HG03575 (cell line): ENCODE results near the gene AQR.
"Not testable (repeated sequence)": the region's sequence is repeated elsewhere in the genome, so short reads cannot be mapped to it uniquely, and the experiment has no call there.

Experiments used
- ATAC-seq: cut with Tn5 transposase; IDR thresholded peaks from one replicate; pipeline ENCODE4 v1.9.1; 2021; ENCODE audit not compliant: unreplicated experiment, insufficient number of reproducible peaks, low FRiP score; ENCODE audit errors: extremely low read depth

AQR gene

GRCh38 chr15:34837246-34838016 lies 132.1 kb downstream of the AQR start:
- ATAC-seq: no peak

GRCh38 chr15:34828145-34828911 lies 141.2 kb downstream of the AQR start:
- ATAC-seq: no peak

- no peak for ATAC-seq
These were observed 147.7 kb downstream of the AQR start for GRCh38 chr15:34821831-34822230.

DNA sequence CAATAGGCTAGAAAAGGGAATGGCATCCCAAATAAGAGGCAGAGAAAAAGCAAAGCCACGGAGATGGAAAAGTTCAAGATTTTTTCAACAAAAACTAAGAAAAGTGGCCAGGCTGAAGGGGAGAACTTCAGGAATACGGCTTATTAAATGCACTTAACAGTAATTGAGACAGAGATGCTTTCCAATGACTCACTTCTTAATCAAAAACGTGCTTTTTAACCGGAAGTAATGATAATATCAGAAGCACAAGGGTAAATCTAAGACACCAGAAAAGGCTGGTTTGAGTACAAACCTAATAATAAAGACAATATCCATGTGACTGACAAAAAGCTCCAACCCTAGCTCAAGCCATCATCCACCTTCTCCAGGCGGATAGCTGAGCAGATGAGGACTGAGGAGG lies 149.4 kb downstream of the AQR start:
- ATAC-seq: no peak

- ATAC-seq: no peak
These were observed 151.0 kb downstream of the AQR start for GRCh38 chr15:34818526-34818925.

- no peak for ATAC-seq
These were observed 153.7 kb downstream of the AQR start for GRCh38 chr15:34815836-34816235.

DNA sequence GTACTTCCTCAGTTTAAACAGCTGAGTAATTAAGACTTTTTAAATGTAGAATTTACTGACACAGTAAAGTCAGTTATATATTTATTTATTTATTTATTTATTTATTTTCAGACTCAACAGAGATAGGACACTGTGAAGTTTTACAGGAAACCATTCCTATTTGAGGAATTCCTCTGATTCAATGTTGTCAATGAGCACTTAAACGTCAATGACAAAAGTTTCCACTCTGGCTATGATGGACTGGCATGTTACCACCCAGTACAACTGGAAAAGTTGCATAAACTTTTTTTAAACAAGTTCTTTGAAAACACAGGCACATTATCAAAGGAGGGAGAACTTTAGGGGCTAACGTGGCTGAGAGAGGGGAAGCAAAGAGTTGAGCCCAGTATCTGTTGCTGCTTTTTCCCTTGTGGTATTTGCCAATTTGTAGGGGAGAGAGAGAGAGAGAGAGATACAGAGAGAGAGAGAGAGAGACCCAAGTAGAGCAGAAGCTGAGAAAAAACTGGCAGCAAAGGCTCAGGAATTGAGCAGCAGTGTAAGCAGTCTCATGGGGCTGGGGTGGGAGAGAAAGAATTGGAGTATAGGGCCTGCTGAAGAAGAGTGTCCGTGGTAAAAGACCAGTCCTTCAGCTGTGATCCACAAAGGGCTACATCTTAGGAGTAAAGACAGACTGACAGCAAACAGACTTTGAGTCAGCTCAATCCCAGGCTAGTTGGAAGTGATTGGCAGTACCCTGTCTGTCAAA lies 155.9 kb downstream of the AQR start:
- ATAC-seq: no peak

DNA sequence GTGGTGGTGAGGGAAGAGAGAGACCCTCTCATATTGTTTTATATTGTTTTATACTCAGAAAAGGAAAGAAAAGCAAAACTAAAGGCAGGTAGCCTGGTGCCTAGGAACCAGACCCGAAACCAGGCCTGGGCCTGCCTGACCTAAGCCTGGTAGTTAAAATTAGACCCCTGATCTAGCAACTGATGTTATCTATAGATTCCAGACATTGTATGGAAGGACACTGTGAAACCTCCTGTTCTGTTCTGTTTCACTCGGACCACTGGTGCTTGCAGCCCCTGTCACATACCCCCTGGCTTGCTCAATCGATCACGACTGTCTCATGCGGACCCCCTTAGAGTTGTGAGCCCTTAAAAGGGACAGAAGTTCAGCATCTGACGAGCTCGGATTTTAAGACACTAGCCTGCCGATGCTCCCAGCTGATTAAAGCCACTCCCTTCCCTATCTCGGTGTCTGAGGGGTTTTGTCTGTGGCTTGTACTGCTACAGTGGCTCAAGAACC lies 156.6 kb downstream of the AQR start:
- not testable (repeated sequence) for ATAC-seq

GRCh38 chr15:34812369-34812768 lies 157.2 kb downstream of the AQR start:
- ATAC-seq: no peak

- ATAC-seq: no peak
These were observed 159.0 kb downstream of the AQR start for GRCh38 chr15:34810443-34811129.

DNA sequence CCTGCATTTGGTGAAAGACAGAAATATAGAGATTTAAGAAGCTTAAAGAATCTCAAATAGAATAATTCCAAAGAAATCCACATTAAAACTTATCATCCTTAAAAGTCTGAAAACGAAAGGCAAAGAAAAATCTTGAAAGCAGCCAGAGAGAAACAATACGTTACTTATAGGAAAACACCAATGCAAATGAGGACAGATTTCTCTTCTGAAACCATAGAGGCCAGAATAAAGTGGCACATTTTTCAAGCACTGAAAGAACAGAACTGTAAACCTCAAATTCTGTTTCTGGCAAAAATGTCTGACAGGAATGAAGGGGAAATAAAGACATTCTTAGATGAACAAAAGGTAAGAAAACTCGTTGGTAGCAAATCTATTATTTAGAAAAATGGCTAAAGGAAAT lies 160.4 kb downstream of the AQR start:
- ATAC-seq: no peak

DNA sequence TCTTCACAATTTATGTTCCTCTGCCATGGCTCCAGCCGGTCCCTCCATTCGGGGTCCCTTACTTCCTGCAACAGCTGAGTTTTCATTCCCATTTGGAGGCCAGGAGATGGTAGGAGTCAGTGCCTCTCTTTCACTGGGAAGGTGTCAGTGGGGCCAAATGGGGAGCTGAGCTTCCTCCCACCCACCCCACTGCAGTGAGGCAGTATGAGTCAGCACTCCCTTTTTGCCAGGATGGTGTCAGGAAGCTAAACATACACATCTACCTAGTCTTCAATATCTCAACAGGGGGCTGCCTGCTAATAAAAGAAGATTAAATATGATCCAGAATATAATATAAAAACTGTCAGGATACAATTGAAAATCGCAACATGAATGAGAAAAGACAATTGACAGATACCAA lies 161.5 kb downstream of the AQR start:
- no peak for ATAC-seq

DNA sequence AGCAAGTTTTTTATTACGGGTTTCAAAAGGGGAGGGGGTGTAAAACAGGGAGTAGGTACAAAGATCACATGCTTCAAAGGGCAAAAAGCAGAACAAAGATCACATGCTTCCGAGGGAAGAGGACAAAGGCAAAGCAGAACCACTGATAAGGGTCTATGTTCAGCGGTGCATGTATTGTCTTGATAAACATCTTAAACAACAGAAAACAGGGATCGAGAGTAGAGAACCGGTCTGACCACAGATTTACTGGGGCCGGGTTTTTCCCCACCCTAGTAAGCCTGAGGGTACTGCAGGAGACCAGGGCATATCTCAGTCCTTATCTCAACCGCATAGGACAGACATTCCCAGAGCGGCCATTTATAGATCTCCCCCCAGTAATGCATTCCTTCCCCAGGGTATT lies 162.3 kb downstream of the AQR start:
- ATAC-seq: not testable (repeated sequence)

DNA sequence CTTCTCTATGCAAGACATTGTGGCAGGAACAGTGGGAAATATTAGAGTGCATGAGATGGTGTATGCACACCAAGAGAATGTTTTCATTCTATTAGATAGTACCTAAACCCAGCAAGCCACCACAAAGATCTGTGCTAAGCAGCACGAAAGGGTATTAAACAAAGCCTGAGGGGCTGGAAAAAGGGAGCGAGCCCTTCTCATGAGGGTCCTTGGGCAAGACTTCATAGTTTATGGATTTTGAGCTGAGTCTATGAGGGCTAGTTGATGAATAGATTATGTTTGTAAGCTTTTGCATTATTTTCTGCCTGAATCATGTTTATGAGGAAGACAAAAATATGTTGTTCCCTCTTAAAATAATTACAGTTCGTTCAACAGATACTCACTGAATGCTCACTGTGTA lies 164.8 kb downstream of the AQR start:
- ATAC-seq: no peak

- no peak for ATAC-seq
These were observed 165.4 kb downstream of the AQR start for GRCh38 chr15:34804113-34804512.

DNA sequence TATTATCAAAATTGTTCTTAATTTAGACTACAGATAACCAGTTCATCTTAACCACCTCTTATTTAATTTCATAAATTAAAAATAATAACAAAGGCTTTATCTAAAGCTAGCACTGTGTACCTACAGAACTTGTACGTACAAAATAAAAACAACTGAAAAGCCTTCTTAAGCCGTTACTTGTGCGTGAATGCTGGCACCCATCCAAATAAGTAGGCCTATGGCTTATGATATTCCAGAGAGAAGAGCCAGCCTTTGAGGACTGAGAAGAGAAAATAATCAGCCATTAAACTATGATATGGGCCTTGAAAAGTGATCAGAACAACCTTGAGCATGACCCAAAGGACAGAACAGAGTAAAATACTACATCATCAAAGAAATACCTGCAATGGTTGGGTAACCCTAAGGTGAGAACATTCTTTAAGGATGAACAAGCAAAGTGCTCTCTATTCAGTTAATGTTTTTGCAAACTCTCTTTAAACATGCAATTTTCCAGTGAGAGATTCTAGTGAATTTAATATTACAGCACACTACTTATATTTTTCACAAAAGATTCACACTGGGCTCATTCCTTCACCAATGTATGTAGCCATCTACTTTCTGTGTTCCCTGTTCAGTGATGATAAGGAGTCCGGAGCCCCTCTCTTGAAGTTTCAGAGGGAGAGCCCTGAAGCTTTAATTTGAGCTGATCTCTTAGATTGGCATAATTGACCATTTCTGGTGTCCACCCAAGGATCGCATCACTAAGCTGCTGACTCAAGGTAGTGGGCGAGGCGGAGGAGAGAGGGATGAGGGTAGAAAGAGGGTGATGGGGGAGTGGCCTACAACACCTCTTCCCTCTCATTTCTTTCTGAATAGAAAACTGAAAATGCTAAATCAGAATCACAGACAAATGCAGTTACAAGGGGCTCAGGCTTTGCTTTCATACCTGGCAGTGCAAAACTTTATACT lies 166.5 kb downstream of the AQR start:
- ATAC-seq: no peak

DNA sequence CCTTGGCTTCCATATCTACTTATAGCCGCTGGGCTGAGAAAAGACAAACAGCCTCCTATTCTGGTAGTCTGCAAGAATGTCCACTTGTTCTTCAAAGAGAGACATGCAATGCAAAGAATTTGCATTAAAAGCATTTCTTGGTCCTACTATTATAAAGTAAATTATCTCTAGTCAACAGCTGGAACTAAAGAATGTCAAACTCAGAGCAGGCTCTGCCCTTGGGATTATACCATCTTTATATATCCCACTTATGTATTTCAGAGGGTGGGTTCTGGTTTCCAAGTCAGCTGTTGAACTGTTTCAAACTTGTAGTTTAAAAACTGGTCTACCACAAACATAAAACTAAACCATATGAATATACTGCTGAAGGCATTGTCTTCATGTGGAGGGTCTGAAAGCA lies 167.2 kb downstream of the AQR start:
- ATAC-seq: no peak
